ENCODE measurements around the gene CXorf49B.
"Not testable (repeated sequence)": the region's sequence is repeated elsewhere in the genome, so short reads cannot be mapped to it uniquely, and the experiment has no call there.

CXorf49B gene
- total RNA-seq: 0 reads per million in 4 experiments

GRCh38 chrX:71763049-71763448 lies at the start of gene CXorf49B:
CXorf49B (plus strand) TSS chrX:71763349; CDS start chrX:71763424, 75 bp downstream.
- DNase-seq: not testable (repeated sequence)

- not testable (repeated sequence) for DNase-seq
Observed at GRCh38 chrX:71714064-71714463, 49.1 kb upstream of the CXorf49B start.

GRCh38 chrX:71715551-71715950 lies 47.6 kb upstream of the CXorf49B start:
- DNase-seq: not testable (repeated sequence)

GRCh38 chrX:71716323-71716722 lies 46.8 kb upstream of the CXorf49B start:
- not testable (repeated sequence) for DNase-seq

- DNase-seq: not testable (repeated sequence)
Observed at GRCh38 chrX:71718185-71718584, 45.0 kb upstream of the CXorf49B start, which contains the start of gene CXorf49. CXorf49 (minus strand) TSS chrX:71718285; CDS start chrX:71718151, 134 bp downstream.

- DNase-seq: not testable (repeated sequence)
Observed at GRCh38 chrX:71719195-71719594, 44.0 kb upstream of the CXorf49B start.

- DNase-seq: not testable (repeated sequence)
Observed at GRCh38 chrX:71720289-71720886, 42.8 kb upstream of the CXorf49B start.

- DNase-seq: not testable (repeated sequence)
Observed at GRCh38 chrX:71760688-71761281, 2.4 kb upstream of the CXorf49B start.

- not testable (repeated sequence) for DNase-seq
Observed at GRCh38 chrX:71764832-71765231, 1.7 kb downstream of the CXorf49B start.

GRCh38 chrX:71765613-71766012 lies 2.5 kb downstream of the CXorf49B start:
- DNase-seq: not testable (repeated sequence)

GRCh38 chrX:71767134-71767533 lies 4.0 kb downstream of the CXorf49B start:
- not testable (repeated sequence) for DNase-seq

GRCh38 chrX:71778322-71778721 lies 15.2 kb downstream of the CXorf49B start:
- DNase-seq: not testable (repeated sequence)

GRCh38 chrX:71782225-71782949 lies 19.2 kb downstream of the CXorf49B start:
- not testable (repeated sequence) for DNase-seq

GRCh38 chrX:71782950-71783299 lies 19.8 kb downstream of the CXorf49B start:
- DNase-seq: not testable (repeated sequence)

- DNase-seq: not testable (repeated sequence)
Observed at GRCh38 chrX:71783569-71784347, 20.6 kb downstream of the CXorf49B start.

GRCh38 chrX:71784348-71784983 lies 21.3 kb downstream of the CXorf49B start:
- not testable (repeated sequence) for DNase-seq

GRCh38 chrX:71806450-71806849 lies 43.3 kb downstream of the CXorf49B start:
- DNase-seq: not testable (repeated sequence)

- no peak for DNase-seq
Observed at GRCh38 chrX:71809886-71810285, 46.7 kb downstream of the CXorf49B start.

- no peak for DNase-seq
Observed at GRCh38 chrX:71814123-71814912, 51.2 kb downstream of the CXorf49B start.

GRCh38 chrX:71815121-71815905 lies 52.2 kb downstream of the CXorf49B start:
- DNase-seq: no peak

GRCh38 chrX:71815906-71816156 lies 52.7 kb downstream of the CXorf49B start:
- DNase-seq: no peak
